ENCODE data around the gene PCDHGA6. TPM values are rescaled to one million over a fixed set of nuclear protein-coding genes. Genes with fewer than 3 reads are reported as not detected.

PCDHGA6 gene
- total and polyA plus RNA-seq, 2 donors (not counting 1 experiment from before 2014, with no cell fraction given): 0.78 to 2.5 TPM

DNA sequence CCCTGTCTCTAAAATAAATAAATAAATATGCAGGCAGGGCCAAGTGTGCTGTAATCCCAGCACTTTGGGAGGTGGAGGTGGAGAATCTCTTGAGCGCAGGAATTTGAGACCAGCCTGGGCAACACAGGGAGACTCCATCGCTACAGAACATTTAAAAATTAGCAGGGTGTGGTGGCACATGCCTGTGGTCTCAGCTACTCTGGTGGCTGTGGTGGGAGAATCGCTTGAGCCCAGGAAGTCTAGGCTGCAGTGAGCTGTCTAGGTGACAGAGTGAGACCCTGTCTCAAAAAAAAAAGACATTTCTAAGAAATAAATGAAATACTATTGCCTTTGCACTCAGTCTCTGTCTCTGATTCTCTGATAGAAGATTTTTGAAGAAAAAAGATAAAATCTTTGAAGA lies 37.9 kb downstream of the PCDHGA6 start:
- no peak for TF ChIP-seq CTCF (IDR thresholded peaks at IDR 0.05)
- TF ChIP-seq EZH2 (IDR thresholded peaks at IDR 0.05; ENCODE audit: borderline replicate concordance, insufficient read depth, low read depth, low read length, poor library complexity, severe bottlenecking): no peak
- H3K9me3 Mint-ChIP-seq (ENCODE audit: insufficient read depth): peaks cover 8% of the 10 kb centered on the region
- peaks cover 16% of the 10 kb centered on the region for H3K4me1 Mint-ChIP-seq
- ChIA-PET CTCF (interaction anchor here (1.1 to 6.3 kb wide), 5 partner anchors 19 to 152 kb away, joined by 3 to 56 read pairs (median 24); partner anchors contain the start of gene PCDHGA12), POLR2A (interaction anchor here (1.0 kb wide), 1 partner anchor 152 kb away, joined by 3 read pairs; no protein-coding TSS in a partner anchor)
- Histone ChIP-seq H3K27me3 (replicated peaks in 1 of 4; ENCODE audit: control extremely low read depth in 1 of 4, control insufficient read depth in 3 of 4, insufficient read depth in 4 of 4, low read length in 3 of 4) (peaks cover 0 to 70% (median 56%) of the 10 kb centered on the region in 4 experiments), H3K4me1 (ENCODE audit: control insufficient read depth in 2 of 2, insufficient read depth in 2 of 2, low read length in 2 of 2) (peaks cover 11 to 15% of the 10 kb centered on the region in 2 donors), H3K4me2 (replicated peaks; ENCODE audit: low read depth, low read length, poor library complexity, severe bottlenecking) (no peak overlapping the region), H3K4me3 (ENCODE audit: control extremely low read depth in 1 of 5, extremely low read depth in 1 of 5, insufficient read depth in 1 of 5, low read depth in 2 of 5, low read length in 4 of 5) (no peak overlapping the region), H4K20me1 (ENCODE audit: control insufficient read depth, insufficient read depth, low read length, poor library complexity, severe bottlenecking) (no peaks in the 10 kb centered on the region), H3K9me3 (ENCODE audit: control extremely low read depth in 1 of 3, control insufficient read depth in 2 of 3, insufficient read depth in 1 of 3, low read length in 2 of 3) (peaks cover 0 to 54% (median 20%) of the 10 kb centered on the region in 3 donors), H2AFZ (ENCODE audit: insufficient read depth, low read depth, low read length, poor library complexity, severe bottlenecking) (no peak overlapping the region), H3K27ac (ENCODE audit: low read length in 2 of 2) (no peak overlapping the region), H3K9ac (ENCODE audit: low read length) (no peak overlapping the region), H3K79me2 (ENCODE audit: control insufficient read depth, insufficient read depth, low read length) (no peaks in the 10 kb centered on the region), H3K36me3 (replicated peaks in 1 of 2; ENCODE audit: control extremely low read depth in 1 of 2, control insufficient read depth in 1 of 2, extremely low read depth in 1 of 2, insufficient read depth in 2 of 2, low read length in 1 of 2) (no peaks in the 10 kb centered on the region)
- no peak overlapping the region for H3K4me3 Mint-ChIP-seq
- H3K27me3 Mint-ChIP-seq: peaks cover 63% of the 10 kb centered on the region
- DNase-seq (no peak), ATAC-seq (ENCODE audit: low read depth) (no peak)
- no peak overlapping the region for H3K27ac Mint-ChIP-seq
- 95% methylated on average over 2 of the region's 3 CpGs for WGBS (ENCODE audit: insufficient coverage)
- intact Hi-C loops (cut with micrococcal nuclease): loop anchor here (10.0 kb wide), 1 partner anchor 87 kb away; the partner anchor contains the start of gene TAF7

GRCh38 chr5:141412854-141413539 lies 39.3 kb downstream of the PCDHGA6 start, which contains the start of gene PCDHGA10:
Gene PCDHGA10, plus strand, starts transcription at chr5:141412987. Its CDS starts 189 bp downstream, at chr5:141413176.
- no peaks in the 10 kb centered on the region for H4K20me1 ChIP-seq (ENCODE audit: control insufficient read depth, insufficient read depth, low read length, poor library complexity, severe bottlenecking)
- H2AFZ ChIP-seq (ENCODE audit: insufficient read depth, low read depth, low read length, poor library complexity, severe bottlenecking): peak within 1 kb of the TSS; percentile 77
- Mint-ChIP-seq H3K27ac (peak within 1 kb of the TSS; percentile 17), H3K4me3 (peak within 1 kb of the TSS; percentile 87), H3K4me1 (peaks cover 18% of the 10 kb centered on the region), H3K9me3 (ENCODE audit: insufficient read depth) (peaks cover 8% of the 10 kb centered on the region), H3K27me3 (peaks cover 59% of the 10 kb centered on the region)
- TF ChIP-seq CTCF (IDR thresholded peaks at IDR 0.05) (peak; percentile 82), EZH2 (IDR thresholded peaks at IDR 0.05; ENCODE audit: borderline replicate concordance, insufficient read depth, low read depth, low read length, poor library complexity, severe bottlenecking) (no peak)
- H3K4me1 ChIP-seq (ENCODE audit: control insufficient read depth in 2 of 2, insufficient read depth in 2 of 2, low read length in 2 of 2): peaks cover 11 to 15% of the 10 kb centered on the region in 2 donors
- H3K36me3 ChIP-seq (replicated peaks in 1 of 2; ENCODE audit: control extremely low read depth in 1 of 2, control insufficient read depth in 1 of 2, extremely low read depth in 1 of 2, insufficient read depth in 2 of 2, low read length in 1 of 2): no peaks in the 10 kb centered on the region
- no peaks in the 10 kb centered on the region for H3K79me2 ChIP-seq (ENCODE audit: control insufficient read depth, insufficient read depth, low read length)
- peak within 1 kb of the TSS; percentile 5 to 63 (median 45) for H3K4me3 ChIP-seq (ENCODE audit: control extremely low read depth in 1 of 5, extremely low read depth in 1 of 5, insufficient read depth in 1 of 5, low read depth in 2 of 5, low read length in 4 of 5)
- DNase-seq (peak; percentile 65), ATAC-seq (ENCODE audit: low read depth) (peak; percentile 68)
- CTCF ChIA-PET: interaction anchor here (0.7 to 6.3 kb wide), 23 partner anchors 9 to 224 kb away, joined by 3 to 56 read pairs (median 4); partner anchors contain the start of genes PCDHGA11, PCDHGA12, PCDHGA9 and PCDHGB3
- 16% methylated on average over 22 of the region's 31 CpGs for WGBS (ENCODE audit: insufficient coverage)
- H3K9me3 ChIP-seq (ENCODE audit: control extremely low read depth in 1 of 3, control insufficient read depth in 2 of 3, insufficient read depth in 1 of 3, low read length in 2 of 3): peaks cover 0 to 57% (median 19%) of the 10 kb centered on the region in 3 donors
- H3K9ac ChIP-seq (ENCODE audit: low read length): peak within 1 kb of the TSS; percentile 63
- intact Hi-C loops (cut with micrococcal nuclease): loop anchor here (1.0 to 10.0 kb wide), 4 partner anchors 88 to 151 kb away; partner anchors contain the start of gene TAF7
- H3K4me2 ChIP-seq (replicated peaks; ENCODE audit: low read depth, low read length, poor library complexity, severe bottlenecking): peak within 1 kb of the TSS; percentile 74
- POLR2A ChIA-PET: no interaction called here
- H3K27ac ChIP-seq (ENCODE audit: low read length in 2 of 2): no peak within 1 kb of the TSS
- H3K27me3 ChIP-seq (replicated peaks in 1 of 4; ENCODE audit: control extremely low read depth in 1 of 4, control insufficient read depth in 3 of 4, insufficient read depth in 4 of 4, low read length in 3 of 4): peaks cover 0 to 69% (median 55%) of the 10 kb centered on the region in 4 experiments

Data from B cell (primary cell).